Retinal pigment epithelial cell (primary cell): Measurements from ENCODE around the gene EXOC6B.

Experiments
- DNase-seq: peaks from one replicate; pipeline ENCODE4 v3.0.0-alpha.2; 2010; ENCODE audit warnings: low read depth
- H3K4me3 ChIP-seq: 2 replicates; pipeline ENCODE4 v1.5.1; 2011; ENCODE audit warnings: mild to moderate bottlenecking, low read length, control low read depth, moderate library complexity
- TF ChIP-seq, protein P1 (sequence below): conservative IDR thresholded peaks from 2 replicates; pipeline ENCODE4 v1.5.1; 2011; ENCODE audit warnings: low read depth, low read length, control low read depth, inconsistent platforms

Gene EXOC6B

DNA sequence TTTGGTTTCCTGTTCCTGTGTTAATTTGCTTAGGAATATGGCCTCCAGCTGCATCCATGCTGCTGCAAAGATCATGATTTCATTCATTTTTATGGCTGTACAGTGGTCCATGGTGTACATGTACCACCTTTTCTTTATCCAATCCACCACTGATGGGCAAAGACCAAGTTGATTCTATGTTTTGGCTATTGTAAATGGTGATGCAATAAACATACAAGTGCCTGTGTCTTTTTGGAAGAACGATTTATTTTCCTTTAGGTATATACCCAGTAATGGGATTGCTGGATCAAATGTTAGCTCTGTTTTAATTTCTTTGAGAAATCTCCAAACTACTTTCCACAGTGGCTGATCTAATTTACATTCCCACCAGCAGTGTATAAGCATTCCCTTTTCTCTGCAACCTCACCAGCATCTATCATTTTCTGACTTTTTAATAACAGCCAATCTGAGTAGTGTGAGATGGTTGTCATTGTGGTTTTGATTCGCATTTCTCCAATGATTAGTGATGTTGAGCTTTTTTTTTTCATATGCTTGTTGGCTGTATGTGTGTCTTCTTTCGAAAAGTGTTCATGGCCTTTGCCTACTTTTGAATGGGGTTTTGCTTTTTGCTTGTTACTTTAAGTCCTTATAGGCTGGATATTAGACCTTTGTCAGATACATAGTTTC lies 19.4 kb downstream of the EXOC6B start:
- TF ChIP-seq, protein P1, sequence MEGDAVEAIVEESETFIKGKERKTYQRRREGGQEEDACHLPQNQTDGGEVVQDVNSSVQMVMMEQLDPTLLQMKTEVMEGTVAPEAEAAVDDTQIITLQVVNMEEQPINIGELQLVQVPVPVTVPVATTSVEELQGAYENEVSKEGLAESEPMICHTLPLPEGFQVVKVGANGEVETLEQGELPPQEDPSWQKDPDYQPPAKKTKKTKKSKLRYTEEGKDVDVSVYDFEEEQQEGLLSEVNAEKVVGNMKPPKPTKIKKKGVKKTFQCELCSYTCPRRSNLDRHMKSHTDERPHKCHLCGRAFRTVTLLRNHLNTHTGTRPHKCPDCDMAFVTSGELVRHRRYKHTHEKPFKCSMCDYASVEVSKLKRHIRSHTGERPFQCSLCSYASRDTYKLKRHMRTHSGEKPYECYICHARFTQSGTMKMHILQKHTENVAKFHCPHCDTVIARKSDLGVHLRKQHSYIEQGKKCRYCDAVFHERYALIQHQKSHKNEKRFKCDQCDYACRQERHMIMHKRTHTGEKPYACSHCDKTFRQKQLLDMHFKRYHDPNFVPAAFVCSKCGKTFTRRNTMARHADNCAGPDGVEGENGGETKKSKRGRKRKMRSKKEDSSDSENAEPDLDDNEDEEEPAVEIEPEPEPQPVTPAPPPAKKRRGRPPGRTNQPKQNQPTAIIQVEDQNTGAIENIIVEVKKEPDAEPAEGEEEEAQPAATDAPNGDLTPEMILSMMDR: no peak
- H3K4me3 ChIP-seq: no peak overlapping the region
- no peak for DNase-seq

DNA sequence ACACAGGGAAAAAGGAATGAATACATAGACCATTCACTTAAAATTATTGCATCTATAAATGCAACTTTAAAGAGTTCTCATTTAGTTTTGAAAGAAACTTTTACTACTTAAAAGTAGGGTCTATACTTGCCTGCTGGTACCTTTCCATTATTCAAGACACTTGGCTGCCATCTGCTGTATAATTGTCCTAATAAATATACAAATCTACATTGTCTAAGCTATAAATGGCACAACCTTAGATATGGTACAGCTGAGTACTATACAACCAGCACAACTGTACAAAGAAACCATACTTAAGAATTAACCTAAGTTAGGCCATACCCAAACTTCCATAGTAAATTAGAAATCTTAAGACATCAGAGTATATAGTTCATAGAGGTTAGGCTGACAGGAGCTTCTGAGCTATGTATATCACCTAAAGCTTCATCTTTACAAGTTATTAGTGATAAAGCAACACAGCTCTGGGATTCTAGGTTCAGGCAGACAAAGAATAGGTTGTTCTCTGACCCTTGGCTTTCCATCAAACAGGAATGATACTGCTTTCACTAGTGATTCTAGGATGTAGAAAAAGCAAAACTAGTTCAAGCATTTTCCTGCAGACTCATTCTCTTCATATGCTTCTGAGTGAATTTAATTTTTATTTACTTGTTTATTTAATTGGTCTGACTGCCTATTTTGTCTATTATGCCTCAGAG lies 22.1 kb downstream of the EXOC6B start:
- H3K4me3 ChIP-seq: no peak overlapping the region
- TF ChIP-seq, protein P1: no peak
- no peak for DNase-seq

DNA sequence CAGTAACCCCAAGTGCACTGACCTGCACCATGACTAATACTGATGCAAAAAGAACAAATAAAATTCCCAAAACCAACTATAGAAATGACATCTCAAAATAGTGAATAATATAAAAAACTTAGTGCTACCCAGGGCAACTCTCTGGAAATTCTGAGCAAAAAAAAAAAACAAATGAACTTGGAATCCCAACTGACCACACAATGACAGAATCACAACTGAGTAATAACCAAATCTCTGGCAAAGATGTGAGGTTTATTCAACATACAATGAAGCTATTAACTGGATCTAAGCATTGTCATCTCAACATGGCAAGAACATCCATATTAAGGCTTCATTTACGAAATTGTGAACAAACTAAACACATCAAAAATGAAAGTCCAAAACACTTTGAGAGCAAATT lies 22.7 kb downstream of the EXOC6B start:
- DNase-seq: no peak
- TF ChIP-seq, protein P1: no peak
- H3K4me3 ChIP-seq: no peak overlapping the region

DNA sequence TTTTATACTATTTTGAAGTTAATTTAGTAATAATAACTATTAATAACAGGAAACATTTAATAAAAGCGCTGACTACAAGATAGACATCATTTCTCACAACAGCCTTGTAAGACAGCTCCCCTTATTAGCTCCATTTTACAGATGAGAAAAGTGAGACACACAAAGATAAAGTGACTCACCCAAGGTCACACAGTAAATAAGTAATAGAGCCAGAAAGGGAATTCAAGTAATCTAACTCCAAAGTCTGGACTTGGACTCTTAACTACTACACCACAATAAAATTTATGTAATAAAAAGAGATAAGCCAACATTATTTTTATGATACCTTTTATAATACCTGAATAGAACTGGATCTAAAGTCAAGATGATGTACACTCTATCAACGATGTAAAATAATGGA lies 25.3 kb downstream of the EXOC6B start:
- TF ChIP-seq, protein P1: no peak
- no peak for DNase-seq
- H3K4me3 ChIP-seq: no peak overlapping the region

DNA sequence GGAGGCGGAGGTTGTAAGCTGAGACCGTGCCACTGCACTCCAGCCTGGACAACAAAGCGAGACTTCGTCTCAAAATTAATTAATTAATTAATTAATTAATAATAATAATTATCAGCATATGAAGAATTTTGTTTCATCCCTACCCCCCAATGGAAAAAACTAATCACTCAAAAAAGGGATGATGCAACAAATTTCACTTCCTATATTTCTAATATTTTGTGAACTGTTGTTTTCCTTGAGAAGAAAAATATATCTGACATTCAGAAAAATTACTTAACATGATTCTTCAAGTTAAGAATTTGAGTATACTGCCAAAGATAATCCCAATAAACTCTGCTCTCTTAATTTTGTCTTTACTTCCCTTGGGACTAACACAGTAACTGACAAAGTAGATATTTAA lies 28.1 kb downstream of the EXOC6B start:
- TF ChIP-seq, protein P1: no peak
- DNase-seq: no peak
- H3K4me3 ChIP-seq: no peak overlapping the region

DNA sequence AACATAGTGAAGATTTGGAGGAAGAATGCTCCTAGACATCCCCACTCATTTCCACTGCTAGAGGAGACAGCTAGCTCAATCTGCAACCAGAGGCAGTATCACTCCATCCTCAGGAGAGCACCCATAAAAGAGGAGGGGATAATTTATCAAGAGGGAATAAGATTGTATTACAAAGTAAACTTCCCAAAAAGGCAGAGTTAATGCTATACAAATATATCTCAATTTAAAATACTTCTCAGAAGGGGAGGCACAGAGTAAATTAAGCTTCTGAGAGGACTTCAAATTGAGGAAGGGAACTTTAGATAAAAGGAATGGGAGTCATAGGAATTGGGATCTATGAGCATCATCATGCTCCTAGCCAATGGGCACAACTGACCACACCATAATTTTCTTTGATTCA lies 29.1 kb downstream of the EXOC6B start:
- TF ChIP-seq, protein P1: no peak
- H3K4me3 ChIP-seq: no peak overlapping the region
- DNase-seq: no peak

DNA sequence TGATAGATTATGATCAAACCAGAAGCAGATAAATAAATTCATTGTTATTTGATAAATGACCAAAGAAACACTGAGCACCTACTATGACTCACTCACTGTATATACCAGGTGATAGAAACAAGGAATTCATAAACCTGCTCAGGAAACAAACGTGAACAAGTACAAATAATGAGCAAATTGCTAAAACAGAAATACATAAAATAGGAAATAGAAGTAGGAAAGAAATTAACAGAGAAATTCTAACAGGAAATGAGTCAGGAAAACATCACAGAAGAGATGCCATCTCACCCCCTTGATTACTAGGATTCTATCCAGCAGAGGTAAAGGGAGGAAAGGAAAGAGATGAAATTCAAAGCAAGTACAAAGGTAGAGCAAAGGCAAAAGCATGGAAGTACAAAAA lies 31.3 kb downstream of the EXOC6B start:
- TF ChIP-seq, protein P1: no peak
- DNase-seq: no peak
- H3K4me3 ChIP-seq: no peak overlapping the region
